HepG2 (cell line): ENCODE results near the gene METTL1. TPM values are rescaled to one million over a fixed set of nuclear protein-coding genes. Genes with fewer than 3 reads are reported as not detected.

ENCODE experiments used
- CC2D1A ChIP-seq: sonication (generic); formaldehyde crosslinking; IDR thresholded peaks from 2 replicates; pipeline ENCODE4 v1.8.1; 2023; ENCODE audit warnings: mild to moderate bottlenecking, missing genetic modification reagents
- ELF3 ChIP-seq: IDR thresholded peaks from 2 replicates; pipeline ENCODE4 v1.6.1; 2016; ENCODE audit warnings: missing genetic modification reagents, missing compliant biosample characterization
- GABPA ChIP-seq, 2 experiments: IDR thresholded peaks; 2 replicates each; pipeline ENCODE4 v1.6.1; 2011 to 2016; ENCODE audit warnings: low read depth in 2 of 2, low read length in 1 of 2, missing biosample characterization in 1 of 2, missing genetic modification characterization in 1 of 2
- GABPB1 ChIP-seq: IDR thresholded peaks from 2 replicates; pipeline ENCODE4 v1.6.1; 2016; ENCODE audit warnings: mild to moderate bottlenecking, missing genetic modification reagents, moderate library complexity, missing compliant biosample characterization
- HNF4G ChIP-seq, 2 experiments: sonication (generic) in 1 of 2; formaldehyde crosslinking in 1 of 2; IDR thresholded peaks; 2 replicates each; pipeline versions ENCODE4 v1.4.0 to v1.6.1; 2011 to 2020; ENCODE audit warnings: borderline replicate concordance in 2 of 2, low read depth in 2 of 2, mild to moderate bottlenecking in 2 of 2, low read length in 1 of 2, missing genetic modification reagents in 1 of 2, moderate library complexity in 1 of 2
- HOXA3 ChIP-seq: sonication (generic); formaldehyde crosslinking; IDR thresholded peaks from 2 replicates; pipeline ENCODE4 v1.5.0; 2020; ENCODE audit warnings: missing genetic modification reagents
- KLF16 ChIP-seq, 2 experiments: sonication (generic) in 1 of 2; formaldehyde crosslinking in 1 of 2; IDR thresholded peaks; 2 replicates each; pipeline versions ENCODE4 v1.6.1 to v1.8.0; 2016 to 2023; ENCODE audit warnings: missing genetic modification reagents in 2 of 2, missing compliant biosample characterization in 1 of 2
- MEIS1 ChIP-seq: sonication (generic); formaldehyde crosslinking; IDR thresholded peaks from 2 replicates; pipeline ENCODE4 v1.9.0; 2021; ENCODE audit warnings: mild to moderate bottlenecking, missing genetic modification reagents, moderate library complexity, borderline replicate concordance
- POGZ ChIP-seq: sonication (generic); formaldehyde crosslinking; IDR thresholded peaks from 2 replicates; pipeline ENCODE4 v1.4.0; 2020; ENCODE audit warnings: mild to moderate bottlenecking, missing genetic modification reagents
- RXRA ChIP-seq: sonication (generic); formaldehyde crosslinking; IDR thresholded peaks from 2 replicates; pipeline ENCODE4 v1.5.1; 2020; ENCODE audit warnings: missing genetic modification reagents
- RXRB ChIP-seq: IDR thresholded peaks from 2 replicates; pipeline ENCODE4 v1.6.1; 2016; ENCODE audit warnings: borderline replicate concordance, missing genetic modification reagents, missing compliant biosample characterization
- SOX5 ChIP-seq: IDR thresholded peaks from 2 replicates; pipeline ENCODE4 v1.6.1; 2016; ENCODE audit warnings: borderline replicate concordance
- STAT5B ChIP-seq: sonication (generic); formaldehyde crosslinking; IDR thresholded peaks from 2 replicates; pipeline ENCODE4 v1.4.0; 2020; ENCODE audit warnings: missing genetic modification reagents
- TAF1 ChIP-seq: sonication (generic); formaldehyde crosslinking; IDR thresholded peaks from 2 replicates; pipeline ENCODE4 v1.4.0; 2020; ENCODE audit warnings: missing genetic modification reagents
- THAP11 ChIP-seq: IDR thresholded peaks from 2 replicates; pipeline ENCODE4 v1.6.1; 2016; ENCODE audit warnings: missing biosample characterization, missing genetic modification reagents
- ZBTB7B ChIP-seq: sonication (generic); formaldehyde crosslinking; IDR thresholded peaks from 2 replicates; pipeline ENCODE4 v1.4.0; 2020; ENCODE audit warnings: missing genetic modification reagents
- ZKSCAN8 ChIP-seq: IDR thresholded peaks from 2 replicates; pipeline ENCODE4 v1.6.1; 2016; ENCODE audit warnings: borderline replicate concordance, missing genetic modification reagents, missing compliant biosample characterization
- ZNF124 ChIP-seq: sonication (generic); formaldehyde crosslinking; IDR thresholded peaks from 2 replicates; pipeline ENCODE4 v1.4.0; 2020; ENCODE audit warnings: missing genetic modification reagents
- ZNF230 ChIP-seq: sonication (generic); formaldehyde crosslinking; IDR thresholded peaks from 2 replicates; pipeline ENCODE4 v1.4.0; 2020; ENCODE audit warnings: mild to moderate bottlenecking, missing genetic modification reagents
- ZNF331 ChIP-seq: sonication (generic); formaldehyde crosslinking; IDR thresholded peaks from 2 replicates; pipeline ENCODE4 v1.4.0; 2020; ENCODE audit warnings: missing genetic modification reagents
- polyA plus RNA-seq, 8 experiments: library from polyadenylated mRNA; depleted of rRNA in 3 of 8; stranded (reverse) in 7 of 8; unstranded in 1 of 8; fragments of >200 nt; fragmentation: Illumina TruSeq in 4 of 8; extraction: Trizol in 4 of 8; gene quantifications; 2 replicates each; pipeline versions ENCODE4 v1.2.1 to v1.2.3, GENCODE V29; 2011 to 2016; ENCODE audit warnings: low read depth in 4 of 8, missing spikeins in 1 of 8, mixed read lengths in 1 of 8; ENCODE audit not compliant: insufficient read depth in 1 of 8
- total RNA-seq, 5 experiments: library from RNA; depleted of rRNA; stranded (reverse); fragments of >200 nt; fragmentation: Illumina TruSeq; extraction: Trizol; gene quantifications; 2 replicates each; pipeline ENCODE4 v1.2.3, GENCODE V29; 2016; ENCODE audit warnings: low read depth in 1 of 5
- TF ChIP-seq, protein P1 (sequence below): IDR thresholded peaks from 2 replicates; pipeline ENCODE4 v1.6.1; 2018; ENCODE audit warnings: missing genetic modification reagents, mild to moderate bottlenecking, missing compliant biosample characterization
- TF ChIP-seq, protein P2 (sequence below): sonication (generic); formaldehyde crosslinking; IDR thresholded peaks from 2 replicates; pipeline ENCODE4 v1.5.1; 2020; ENCODE audit warnings: mild to moderate bottlenecking, missing genetic modification reagents, moderate library complexity
- TF ChIP-seq, protein P3 (sequence below): sonication (generic); formaldehyde crosslinking; IDR thresholded peaks from 2 replicates; pipeline ENCODE4 v1.8.1; 2023; ENCODE audit warnings: mild to moderate bottlenecking, missing genetic modification reagents

METTL1 gene
- total and polyA plus RNA-seq, 2 of the 13 experiments (the other 11 are each of a cell fraction or from before 2014, with no cell fraction given) = 34.7 to 36.9 TPM

DNA sequence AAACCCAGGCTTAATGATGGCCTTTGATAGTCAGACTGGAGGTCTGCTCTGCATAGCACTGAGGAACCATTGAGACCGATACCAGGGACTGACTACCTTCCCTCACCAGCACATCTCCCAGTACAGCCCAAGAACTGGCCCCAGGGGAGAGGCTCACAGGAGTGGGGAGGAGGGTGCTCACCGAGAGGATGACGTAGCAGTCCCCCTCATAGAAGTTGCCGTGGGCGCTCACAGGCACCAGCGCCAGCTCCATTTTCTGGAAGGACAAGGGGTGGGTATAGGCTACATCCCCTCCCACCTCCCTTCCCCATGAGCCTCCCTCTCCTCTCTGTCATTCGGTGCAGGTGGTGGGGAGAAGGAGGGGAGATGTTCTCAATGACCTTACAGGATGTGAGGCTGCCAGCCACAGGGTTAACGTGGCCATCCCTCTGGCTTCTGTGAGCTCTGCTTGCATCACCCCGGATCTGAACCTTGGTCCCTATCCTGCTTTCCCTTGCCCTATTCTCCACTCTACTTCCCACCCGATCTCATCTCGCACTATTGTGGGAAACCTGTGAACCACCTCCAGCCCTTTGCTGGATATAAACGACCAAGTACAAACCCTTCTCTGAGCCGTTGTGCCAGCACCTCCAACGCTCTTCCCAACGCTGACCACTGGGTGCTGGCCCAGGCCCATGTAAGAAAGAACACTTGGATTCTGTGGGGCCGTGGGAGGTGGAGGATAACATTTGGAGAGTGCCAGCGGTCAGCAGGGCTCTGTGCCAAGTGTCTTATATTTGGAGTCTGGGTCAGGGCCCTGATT is 42.3 kb upstream of the METTL1 start (continued):
- TF ChIP-seq ELF3 (CRISPR knock-in tag) (peak; percentile 55; the same call in 1 of the 2 replicates), ZNF230 (CRISPR knock-in tag) (no peak), ZNF124 (CRISPR knock-in tag) (0 out of 2 replicates have a peak, but pooled peaks have one; percentile 50), ZBTB7B (0 out of 2 replicates have a peak, but pooled peaks have one; percentile 29), SOX5 (CRISPR knock-in tag) (peak; percentile 69), CC2D1A (CRISPR knock-in tag) (no peak), ZNF331 (CRISPR knock-in tag) (peak; percentile 76), THAP11 (CRISPR knock-in tag) (peak; percentile 56; the same call in 1 of the 2 replicates), TAF1 (CRISPR knock-in tag) (peak; percentile 18; the same call in 1 of the 2 replicates), GABPB1 (peak; percentile 57), HOXA3 (peak; percentile 62), HNF4G (IDR thresholded peaks at IDR 0.05; ENCODE audit: borderline replicate concordance, low read depth, low read length) (peak; percentile 82), HNF4G (CRISPR knock-in tag; IDR thresholded peaks at IDR 0.05; ENCODE audit: borderline replicate concordance, low read depth) (0 out of 2 replicates have a peak, but pooled peaks have one; percentile 46), RXRB (peak; percentile 40; the same call in 1 of the 2 replicates), GABPA (IDR thresholded peaks at IDR 0.05; ENCODE audit: low read depth, low read length) (no peak), GABPA (CRISPR knock-in tag; IDR thresholded peaks at IDR 0.05; ENCODE audit: low read depth) (peak; percentile 58; the same call in 1 of the 2 replicates), POGZ (CRISPR knock-in tag) (peak; percentile 21; the same call in 1 of the 2 replicates), RXRA (CRISPR knock-in tag) (peak; percentile 30; the same call in 1 of the 2 replicates), MEIS1 (CRISPR knock-in tag) (no peak), ZKSCAN8 (no peak), KLF16 (CRISPR knock-in tag; IDR thresholded peaks at IDR 0.05) (peak in 1 of 2 experiments; percentile 52; a peak in 1 of 4 replicates), STAT5B (CRISPR knock-in tag) (no peak)
- TF ChIP-seq, protein P1, sequence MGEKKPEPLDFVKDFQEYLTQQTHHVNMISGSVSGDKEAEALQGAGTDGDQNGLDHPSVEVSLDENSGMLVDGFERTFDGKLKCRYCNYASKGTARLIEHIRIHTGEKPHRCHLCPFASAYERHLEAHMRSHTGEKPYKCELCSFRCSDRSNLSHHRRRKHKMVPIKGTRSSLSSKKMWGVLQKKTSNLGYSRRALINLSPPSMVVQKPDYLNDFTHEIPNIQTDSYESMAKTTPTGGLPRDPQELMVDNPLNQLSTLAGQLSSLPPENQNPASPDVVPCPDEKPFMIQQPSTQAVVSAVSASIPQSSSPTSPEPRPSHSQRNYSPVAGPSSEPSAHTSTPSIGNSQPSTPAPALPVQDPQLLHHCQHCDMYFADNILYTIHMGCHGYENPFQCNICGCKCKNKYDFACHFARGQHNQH (CRISPR knock-in tag) = 0 out of 2 replicates have a peak, but pooled peaks have one; percentile 43
- TF ChIP-seq, protein P2, sequence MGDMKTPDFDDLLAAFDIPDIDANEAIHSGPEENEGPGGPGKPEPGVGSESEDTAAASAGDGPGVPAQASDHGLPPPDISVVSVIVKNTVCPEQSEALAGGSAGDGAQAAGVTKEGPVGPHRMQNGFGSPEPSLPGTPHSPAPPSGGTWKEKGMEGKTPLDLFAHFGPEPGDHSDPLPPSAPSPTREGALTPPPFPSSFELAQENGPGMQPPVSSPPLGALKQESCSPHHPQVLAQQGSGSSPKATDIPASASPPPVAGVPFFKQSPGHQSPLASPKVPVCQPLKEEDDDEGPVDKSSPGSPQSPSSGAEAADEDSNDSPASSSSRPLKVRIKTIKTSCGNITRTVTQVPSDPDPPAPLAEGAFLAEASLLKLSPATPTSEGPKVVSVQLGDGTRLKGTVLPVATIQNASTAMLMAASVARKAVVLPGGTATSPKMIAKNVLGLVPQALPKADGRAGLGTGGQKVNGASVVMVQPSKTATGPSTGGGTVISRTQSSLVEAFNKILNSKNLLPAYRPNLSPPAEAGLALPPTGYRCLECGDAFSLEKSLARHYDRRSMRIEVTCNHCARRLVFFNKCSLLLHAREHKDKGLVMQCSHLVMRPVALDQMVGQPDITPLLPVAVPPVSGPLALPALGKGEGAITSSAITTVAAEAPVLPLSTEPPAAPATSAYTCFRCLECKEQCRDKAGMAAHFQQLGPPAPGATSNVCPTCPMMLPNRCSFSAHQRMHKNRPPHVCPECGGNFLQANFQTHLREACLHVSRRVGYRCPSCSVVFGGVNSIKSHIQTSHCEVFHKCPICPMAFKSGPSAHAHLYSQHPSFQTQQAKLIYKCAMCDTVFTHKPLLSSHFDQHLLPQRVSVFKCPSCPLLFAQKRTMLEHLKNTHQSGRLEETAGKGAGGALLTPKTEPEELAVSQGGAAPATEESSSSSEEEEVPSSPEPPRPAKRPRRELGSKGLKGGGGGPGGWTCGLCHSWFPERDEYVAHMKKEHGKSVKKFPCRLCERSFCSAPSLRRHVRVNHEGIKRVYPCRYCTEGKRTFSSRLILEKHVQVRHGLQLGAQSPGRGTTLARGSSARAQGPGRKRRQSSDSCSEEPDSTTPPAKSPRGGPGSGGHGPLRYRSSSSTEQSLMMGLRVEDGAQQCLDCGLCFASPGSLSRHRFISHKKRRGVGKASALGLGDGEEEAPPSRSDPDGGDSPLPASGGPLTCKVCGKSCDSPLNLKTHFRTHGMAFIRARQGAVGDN (CRISPR knock-in tag) = peak; percentile 70
- TF ChIP-seq, protein P3, sequence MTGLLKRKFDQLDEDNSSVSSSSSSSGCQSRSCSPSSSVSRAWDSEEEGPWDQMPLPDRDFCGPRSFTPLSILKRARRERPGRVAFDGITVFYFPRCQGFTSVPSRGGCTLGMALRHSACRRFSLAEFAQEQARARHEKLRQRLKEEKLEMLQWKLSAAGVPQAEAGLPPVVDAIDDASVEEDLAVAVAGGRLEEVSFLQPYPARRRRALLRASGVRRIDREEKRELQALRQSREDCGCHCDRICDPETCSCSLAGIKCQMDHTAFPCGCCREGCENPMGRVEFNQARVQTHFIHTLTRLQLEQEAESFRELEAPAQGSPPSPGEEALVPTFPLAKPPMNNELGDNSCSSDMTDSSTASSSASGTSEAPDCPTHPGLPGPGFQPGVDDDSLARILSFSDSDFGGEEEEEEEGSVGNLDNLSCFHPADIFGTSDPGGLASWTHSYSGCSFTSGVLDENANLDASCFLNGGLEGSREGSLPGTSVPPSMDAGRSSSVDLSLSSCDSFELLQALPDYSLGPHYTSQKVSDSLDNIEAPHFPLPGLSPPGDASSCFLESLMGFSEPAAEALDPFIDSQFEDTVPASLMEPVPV (CRISPR knock-in tag) = no peak
